ENCODE data around the gene CRISP2.

- TF ChIP-seq CTCF (IDR thresholded peaks at IDR 0.05) (no peak), POLR2A (IDR thresholded peaks at IDR 0.05) (no peak)
Measured at GRCh38 chr6:49646942-49647341, 66.4 kb downstream of the CRISP2 start.

Data from body of pancreas (tissue), 4 donors.